PC-9 (cell line): ENCODE results near the gene ACSF2.

Source experiments
- EZH2 ChIP-seq: fragments of 200-600 bp; sonication (generic); IDR thresholded peaks from 2 replicates; pipeline ENCODE4 v1.8.0; 2017; ENCODE audit warnings: antibody characterized with exemption, low read depth
- TF ChIP-seq, protein P1 (sequence below): fragments of 200-600 bp; sonication (generic); conservative IDR thresholded peaks from 2 replicates; pipeline ENCODE4 v1.6.1; 2017; ENCODE audit warnings: mixed run types, antibody characterized with exemption, mild to moderate bottlenecking, moderate library complexity

DNA sequence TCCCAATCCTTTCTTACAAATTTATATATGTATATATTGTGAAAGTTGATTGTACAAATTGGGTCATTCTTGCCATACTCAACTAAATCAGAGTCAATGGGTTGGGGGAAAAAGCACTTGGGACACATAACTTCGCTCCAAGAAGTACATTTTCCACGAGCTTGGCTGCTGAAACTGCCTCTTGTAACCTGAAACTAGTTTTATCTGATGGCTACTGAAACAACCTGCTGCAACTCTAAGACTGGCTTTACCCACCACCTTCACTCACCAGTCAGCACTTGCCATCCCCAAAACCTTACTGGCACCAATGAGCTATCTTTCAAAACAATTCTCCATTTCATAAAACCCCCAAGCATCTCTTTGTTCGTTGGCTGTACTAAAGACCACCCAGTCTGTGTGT lies 67.7 kb downstream of the ACSF2 start:
- TF ChIP-seq EZH2 = no peak
- TF ChIP-seq, protein P1, sequence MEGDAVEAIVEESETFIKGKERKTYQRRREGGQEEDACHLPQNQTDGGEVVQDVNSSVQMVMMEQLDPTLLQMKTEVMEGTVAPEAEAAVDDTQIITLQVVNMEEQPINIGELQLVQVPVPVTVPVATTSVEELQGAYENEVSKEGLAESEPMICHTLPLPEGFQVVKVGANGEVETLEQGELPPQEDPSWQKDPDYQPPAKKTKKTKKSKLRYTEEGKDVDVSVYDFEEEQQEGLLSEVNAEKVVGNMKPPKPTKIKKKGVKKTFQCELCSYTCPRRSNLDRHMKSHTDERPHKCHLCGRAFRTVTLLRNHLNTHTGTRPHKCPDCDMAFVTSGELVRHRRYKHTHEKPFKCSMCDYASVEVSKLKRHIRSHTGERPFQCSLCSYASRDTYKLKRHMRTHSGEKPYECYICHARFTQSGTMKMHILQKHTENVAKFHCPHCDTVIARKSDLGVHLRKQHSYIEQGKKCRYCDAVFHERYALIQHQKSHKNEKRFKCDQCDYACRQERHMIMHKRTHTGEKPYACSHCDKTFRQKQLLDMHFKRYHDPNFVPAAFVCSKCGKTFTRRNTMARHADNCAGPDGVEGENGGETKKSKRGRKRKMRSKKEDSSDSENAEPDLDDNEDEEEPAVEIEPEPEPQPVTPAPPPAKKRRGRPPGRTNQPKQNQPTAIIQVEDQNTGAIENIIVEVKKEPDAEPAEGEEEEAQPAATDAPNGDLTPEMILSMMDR = no peak
